ENCODE results near the gene SPON1.

SPON1 gene

GRCh38 chr11:14079011-14079410 lies 116.5 kb downstream of the SPON1 start:
- Histone ChIP-seq H2AFZ (ENCODE audit: low read length) (no peak overlapping the region), H3K9ac (ENCODE audit: low read length) (no peak overlapping the region), H3K79me2 (ENCODE audit: insufficient read depth, low read length) (no peaks in the 10 kb centered on the region), H3K27me3 (ENCODE audit: insufficient read depth, low read length) (no peaks in the 10 kb centered on the region), H3F3A (ENCODE audit: insufficient read depth, low read length) (no peaks in the 10 kb centered on the region), H3K36me3 (ENCODE audit: insufficient read depth, low read length) (no peaks in the 10 kb centered on the region), H3K27ac (ENCODE audit: low read depth, low read length, poor library complexity, severe bottlenecking) (no peak overlapping the region), H3K4me1 (ENCODE audit: insufficient read depth, low read length, severe bottlenecking) (no peaks in the 10 kb centered on the region), H3K9me3 (ENCODE audit: low read length) (no peaks in the 10 kb centered on the region), H4K20me1 (ENCODE audit: insufficient read depth, low read length) (no peaks in the 10 kb centered on the region), H3K4me3 (ENCODE audit: low read depth, low read length, poor library complexity, severe bottlenecking) (no peak overlapping the region), H3K4me2 (ENCODE audit: low read length) (no peak overlapping the region), H3K9me2 (ENCODE audit: low read depth, low read length) (no peaks in the 10 kb centered on the region)
- TF ChIP-seq, protein P1, sequence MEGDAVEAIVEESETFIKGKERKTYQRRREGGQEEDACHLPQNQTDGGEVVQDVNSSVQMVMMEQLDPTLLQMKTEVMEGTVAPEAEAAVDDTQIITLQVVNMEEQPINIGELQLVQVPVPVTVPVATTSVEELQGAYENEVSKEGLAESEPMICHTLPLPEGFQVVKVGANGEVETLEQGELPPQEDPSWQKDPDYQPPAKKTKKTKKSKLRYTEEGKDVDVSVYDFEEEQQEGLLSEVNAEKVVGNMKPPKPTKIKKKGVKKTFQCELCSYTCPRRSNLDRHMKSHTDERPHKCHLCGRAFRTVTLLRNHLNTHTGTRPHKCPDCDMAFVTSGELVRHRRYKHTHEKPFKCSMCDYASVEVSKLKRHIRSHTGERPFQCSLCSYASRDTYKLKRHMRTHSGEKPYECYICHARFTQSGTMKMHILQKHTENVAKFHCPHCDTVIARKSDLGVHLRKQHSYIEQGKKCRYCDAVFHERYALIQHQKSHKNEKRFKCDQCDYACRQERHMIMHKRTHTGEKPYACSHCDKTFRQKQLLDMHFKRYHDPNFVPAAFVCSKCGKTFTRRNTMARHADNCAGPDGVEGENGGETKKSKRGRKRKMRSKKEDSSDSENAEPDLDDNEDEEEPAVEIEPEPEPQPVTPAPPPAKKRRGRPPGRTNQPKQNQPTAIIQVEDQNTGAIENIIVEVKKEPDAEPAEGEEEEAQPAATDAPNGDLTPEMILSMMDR (IDR thresholded peaks at IDR 0.05; ENCODE audit: low read length): no peak
- TF ChIP-seq EZH2 (IDR thresholded peaks at IDR 0.05; ENCODE audit: borderline replicate concordance, low read length): no peak

- H3K4me3 ChIP-seq (ENCODE audit: low read depth, low read length, poor library complexity, severe bottlenecking): no peak overlapping the region
- H3K4me1 ChIP-seq (ENCODE audit: insufficient read depth, low read length, severe bottlenecking): no peaks in the 10 kb centered on the region
- H3K27ac ChIP-seq (ENCODE audit: low read depth, low read length, poor library complexity, severe bottlenecking): no peak overlapping the region
- H3K9me2 ChIP-seq (ENCODE audit: low read depth, low read length): no peaks in the 10 kb centered on the region
- H3K9me3 ChIP-seq (ENCODE audit: low read length): no peaks in the 10 kb centered on the region
- H3K9ac ChIP-seq (ENCODE audit: low read length): no peak overlapping the region
- no peaks in the 10 kb centered on the region for H3K36me3 ChIP-seq (ENCODE audit: insufficient read depth, low read length)
- H3K27me3 ChIP-seq (ENCODE audit: insufficient read depth, low read length): no peaks in the 10 kb centered on the region
- H4K20me1 ChIP-seq (ENCODE audit: insufficient read depth, low read length): no peaks in the 10 kb centered on the region
- H3K4me2 ChIP-seq (ENCODE audit: low read length): no peak overlapping the region
- H3F3A ChIP-seq (ENCODE audit: insufficient read depth, low read length): no peaks in the 10 kb centered on the region
- H3K79me2 ChIP-seq (ENCODE audit: insufficient read depth, low read length): no peaks in the 10 kb centered on the region
- TF ChIP-seq, protein P1 (IDR thresholded peaks at IDR 0.05; ENCODE audit: low read length): no peak
- no peak for TF ChIP-seq EZH2 (IDR thresholded peaks at IDR 0.05; ENCODE audit: borderline replicate concordance, low read length)
- no peak overlapping the region for H2AFZ ChIP-seq (ENCODE audit: low read length)
Measured at GRCh38 chr11:14079797-14080196, 117.3 kb downstream of the SPON1 start.

DNA sequence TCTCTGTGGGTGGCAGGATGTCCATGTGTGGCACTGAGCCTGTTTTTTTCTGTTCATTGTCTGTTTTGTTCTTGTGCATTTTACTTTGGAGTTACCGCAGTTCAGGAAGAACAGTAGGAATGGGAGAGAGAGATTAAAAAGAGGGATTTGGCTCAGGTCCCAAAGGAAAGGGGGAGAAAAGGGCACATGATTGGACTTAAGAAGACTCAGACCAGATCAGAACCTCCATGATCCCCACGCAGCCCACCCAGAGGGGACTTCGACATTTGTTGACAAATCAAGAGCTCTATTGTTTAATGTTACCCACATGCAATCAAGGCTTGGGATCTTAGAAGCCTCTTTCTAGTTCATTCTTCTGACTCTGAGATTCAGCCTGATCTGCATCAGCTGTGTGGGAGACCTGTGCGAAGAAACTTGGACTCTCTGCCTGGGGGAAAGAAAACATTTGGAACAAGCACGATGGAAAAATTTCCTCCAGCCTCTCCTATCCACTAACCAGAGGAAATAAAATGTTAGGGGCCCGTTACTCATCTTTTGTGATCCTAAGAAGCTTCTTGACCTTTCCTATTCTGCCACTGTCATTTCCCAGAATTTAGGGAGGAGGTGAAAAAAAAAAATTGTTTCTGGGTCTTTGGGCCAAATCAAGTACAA lies 119.2 kb downstream of the SPON1 start:
- H3F3A ChIP-seq (ENCODE audit: insufficient read depth, low read length): no peaks in the 10 kb centered on the region
- no peaks in the 10 kb centered on the region for H3K4me1 ChIP-seq (ENCODE audit: insufficient read depth, low read length, severe bottlenecking)
- no peaks in the 10 kb centered on the region for H4K20me1 ChIP-seq (ENCODE audit: insufficient read depth, low read length)
- no peaks in the 10 kb centered on the region for H3K79me2 ChIP-seq (ENCODE audit: insufficient read depth, low read length)
- H3K27me3 ChIP-seq (ENCODE audit: insufficient read depth, low read length): no peaks in the 10 kb centered on the region
- H2AFZ ChIP-seq (ENCODE audit: low read length): no peak overlapping the region
- no peak overlapping the region for H3K4me2 ChIP-seq (ENCODE audit: low read length)
- no peak overlapping the region for H3K9ac ChIP-seq (ENCODE audit: low read length)
- H3K9me3 ChIP-seq (ENCODE audit: low read length): no peaks in the 10 kb centered on the region
- H3K36me3 ChIP-seq (ENCODE audit: insufficient read depth, low read length): no peaks in the 10 kb centered on the region
- H3K9me2 ChIP-seq (ENCODE audit: low read depth, low read length): no peaks in the 10 kb centered on the region
- no peak overlapping the region for H3K27ac ChIP-seq (ENCODE audit: low read depth, low read length, poor library complexity, severe bottlenecking)
- H3K4me3 ChIP-seq (ENCODE audit: low read depth, low read length, poor library complexity, severe bottlenecking): no peak overlapping the region
- TF ChIP-seq, protein P1 (IDR thresholded peaks at IDR 0.05; ENCODE audit: low read length): no peak
- TF ChIP-seq EZH2 (IDR thresholded peaks at IDR 0.05; ENCODE audit: borderline replicate concordance, low read length): no peak

Measured in OCI-LY1 (cell line).